NCI-H748 (cell line): ENCODE results near the gene CMTM5.

ENCODE experiments used
- DNase-seq: peaks from one replicate; lab custom pipeline; 2025; ENCODE audit not compliant: unreplicated experiment; lab: John Stamatoyannopoulos, UW

Gene CMTM5

DNA sequence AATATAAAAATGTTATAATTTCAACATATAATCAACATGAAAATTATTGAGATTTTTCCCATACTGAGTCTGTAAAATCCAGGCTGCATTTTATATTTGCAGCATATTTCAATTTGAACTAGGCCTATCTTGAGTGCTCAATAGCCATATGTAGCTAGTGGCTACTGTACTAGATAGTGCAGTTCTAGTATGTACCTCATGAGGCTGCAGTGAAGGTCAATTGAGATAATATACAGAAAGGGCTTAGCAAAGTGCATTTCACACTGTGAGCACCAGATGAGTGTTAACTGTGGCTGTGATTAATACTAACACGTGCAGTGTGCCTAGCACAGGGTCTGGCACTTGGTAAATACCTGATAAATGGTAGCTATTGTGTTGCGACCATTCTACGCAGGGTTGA lies 18.8 kb upstream of the CMTM5 start:
- DNase-seq: no peak

- DNase-seq: no peak
Measured at GRCh38 chr14:23358553-23359166, 18.2 kb upstream of the CMTM5 start.

- DNase-seq: no peak
Measured at GRCh38 chr14:23359167-23359626, 17.6 kb upstream of the CMTM5 start.

DNA sequence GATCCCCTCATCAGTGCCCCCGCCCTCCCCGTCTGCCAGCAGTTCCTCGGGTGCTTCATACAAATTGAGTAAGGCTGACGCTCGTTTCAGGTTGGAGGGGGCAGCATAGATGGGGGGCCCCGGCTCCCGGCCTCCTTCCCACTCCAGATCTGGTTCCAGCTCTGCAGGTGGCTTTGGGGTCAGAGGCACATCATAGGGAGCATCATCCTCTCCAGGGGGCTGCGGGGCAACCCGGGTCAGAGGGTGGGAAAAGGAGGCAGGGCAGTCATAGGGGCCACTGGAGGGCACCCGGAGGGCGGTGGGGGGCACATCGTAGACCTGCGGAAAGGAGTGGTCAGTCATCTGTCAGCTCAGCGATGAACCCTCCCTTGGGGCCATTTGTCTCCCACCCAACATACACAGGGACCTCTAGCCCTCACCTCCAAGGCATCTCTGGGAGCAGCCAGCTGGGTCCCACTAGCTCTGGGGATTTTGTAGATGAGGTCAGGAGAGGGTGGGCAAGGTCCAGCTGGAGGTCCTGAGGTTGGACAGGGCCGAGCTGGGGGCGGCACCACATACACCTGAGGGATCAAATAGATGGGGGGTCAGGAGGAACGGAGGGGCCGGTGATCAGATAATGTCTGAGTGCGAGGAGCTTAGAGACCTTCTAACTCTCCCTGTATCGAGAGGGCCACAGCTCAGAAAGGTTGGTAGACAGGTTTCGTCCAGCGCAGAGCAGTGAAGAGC lies 17.0 kb upstream of the CMTM5 start:
- DNase-seq: no peak

GRCh38 chr14:23360496-23360895 lies 16.4 kb upstream of the CMTM5 start:
- no peak for DNase-seq

DNA sequence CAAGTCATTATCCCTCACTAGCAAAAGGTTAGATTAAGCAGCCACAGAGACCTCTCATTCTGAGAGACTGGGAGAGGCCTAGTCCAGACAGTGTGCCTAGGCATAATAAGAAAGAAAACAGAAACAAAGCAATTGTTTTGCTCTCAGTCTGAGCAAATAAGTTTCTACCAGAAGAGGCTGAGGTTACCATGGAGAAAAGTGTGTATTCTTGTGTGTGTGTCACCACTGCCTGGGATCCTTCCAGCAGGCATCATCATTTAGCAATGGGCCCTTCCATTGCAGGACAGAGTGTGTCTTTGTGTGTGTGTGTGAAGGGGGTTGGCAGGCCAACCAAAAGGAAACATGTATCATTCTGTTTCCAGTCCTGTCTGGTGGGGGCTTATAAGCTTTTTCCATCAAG lies 15.5 kb upstream of the CMTM5 start:
- DNase-seq: no peak

- DNase-seq: no peak
Measured at GRCh38 chr14:23361763-23362162, 15.1 kb upstream of the CMTM5 start.

- no peak for DNase-seq
Measured at GRCh38 chr14:23362200-23362599, 14.6 kb upstream of the CMTM5 start.

- DNase-seq: no peak
Measured at GRCh38 chr14:23364164-23365035, 12.4 kb upstream of the CMTM5 start.

DNA sequence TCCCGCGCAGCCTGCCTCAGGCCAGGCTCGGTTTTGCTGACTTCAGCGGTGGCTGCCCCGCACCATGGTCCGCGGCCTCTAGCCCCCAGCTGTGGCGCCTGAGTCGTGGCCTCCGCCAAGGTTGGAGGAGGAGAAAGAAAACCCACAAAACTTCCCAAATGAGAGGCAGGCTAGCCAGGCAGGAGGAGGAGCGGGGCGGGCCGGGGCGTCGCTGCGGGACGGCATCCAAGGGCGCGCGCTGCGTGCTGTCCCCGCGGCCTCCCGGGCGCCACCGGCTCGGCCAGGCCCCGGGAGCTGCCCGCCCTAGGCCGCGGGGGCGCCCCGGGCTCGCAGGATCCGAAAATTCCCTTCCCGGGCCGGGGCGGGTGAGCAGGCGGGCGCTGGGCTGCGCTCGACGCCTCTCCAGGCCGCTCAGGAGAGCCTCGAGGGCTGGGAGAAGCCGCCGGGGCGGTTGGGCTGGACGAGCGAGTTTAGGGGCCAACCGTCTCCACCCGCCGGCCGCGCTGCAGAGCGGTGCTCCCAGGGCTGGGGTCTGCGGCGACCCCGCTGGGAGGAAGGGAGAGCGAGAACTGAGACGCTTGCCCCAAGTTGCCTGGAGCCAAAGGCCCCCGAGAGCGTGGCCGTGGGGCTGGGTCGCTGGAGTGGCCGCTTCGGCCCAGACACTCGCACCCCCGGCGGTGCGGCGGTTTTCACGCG lies 11.7 kb upstream of the CMTM5 start, which contains the start of gene EFS:
Gene EFS, minus strand, starts transcription at position 137 of the 696 bp plus-strand sequence. CDS start 147 bp downstream, outside the sequence.
- no peak for DNase-seq

- no peak for DNase-seq
Measured at GRCh38 chr14:23365732-23366425, 11.0 kb upstream of the CMTM5 start.

- DNase-seq: no peak
Measured at GRCh38 chr14:23366426-23366921, 10.4 kb upstream of the CMTM5 start.

DNA sequence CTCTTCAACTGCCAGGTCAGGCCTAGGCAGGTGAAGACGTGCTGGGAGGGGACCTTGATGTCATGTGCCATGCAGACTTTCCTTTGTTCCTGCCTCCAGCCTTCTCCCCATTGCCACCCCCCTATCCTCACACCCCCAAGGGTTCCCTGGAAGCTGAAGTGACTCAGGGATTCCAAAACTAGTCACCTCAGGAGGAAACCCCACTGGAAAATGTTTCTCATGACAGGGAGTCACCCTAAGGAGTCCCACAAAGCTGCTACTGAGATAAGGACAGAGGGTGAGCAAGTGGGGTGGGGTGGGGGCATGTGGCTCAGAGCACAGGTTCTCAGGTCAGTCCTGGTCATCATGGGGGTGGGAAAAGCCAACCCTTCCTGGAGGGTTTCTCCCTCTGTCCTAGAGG lies 6.6 kb upstream of the CMTM5 start:
- DNase-seq: no peak

DNA sequence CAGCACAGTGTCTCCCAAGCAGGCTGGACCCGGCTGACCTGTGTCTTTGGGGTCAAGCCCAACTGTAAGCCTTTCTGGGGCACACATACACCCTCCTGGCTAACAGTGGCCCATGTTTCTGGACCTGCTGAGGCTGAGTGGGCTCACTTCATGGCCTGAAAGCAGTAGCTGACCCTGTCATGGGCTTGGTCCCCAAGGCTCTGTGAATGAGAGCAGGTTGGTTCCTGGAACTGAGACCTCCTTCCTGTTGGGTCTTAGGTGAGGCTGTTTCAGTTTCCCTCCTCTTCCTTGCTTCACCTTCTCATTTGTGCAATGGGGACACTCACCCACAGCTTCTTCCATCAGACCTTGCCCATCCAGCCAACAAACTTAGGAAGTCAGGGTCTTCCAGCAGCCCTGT lies 5.0 kb upstream of the CMTM5 start:
- no peak for DNase-seq

DNA sequence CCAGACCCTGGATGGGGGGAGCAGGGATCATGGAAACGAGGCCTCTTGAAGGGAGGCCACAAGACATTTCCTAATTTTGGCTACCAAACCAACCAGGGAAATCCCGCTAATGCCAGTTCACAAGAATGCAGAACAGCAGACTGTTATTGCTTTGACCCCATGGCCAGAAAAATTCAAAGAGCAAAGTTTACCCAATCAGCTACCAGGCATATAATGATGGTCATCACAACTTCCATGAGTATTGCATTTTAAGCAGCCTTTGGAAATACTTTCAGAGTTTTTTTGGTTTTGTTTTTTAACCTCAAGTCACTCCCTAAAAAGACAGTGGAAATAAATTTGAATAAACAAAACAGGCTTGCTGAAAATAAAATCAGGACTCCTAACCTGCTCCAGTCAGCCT lies 4.3 kb upstream of the CMTM5 start, which contains the start of gene IL25:
Gene IL25, plus strand, starts transcription at position 301 of the 400 bp plus-strand sequence.
- no peak for DNase-seq

DNA sequence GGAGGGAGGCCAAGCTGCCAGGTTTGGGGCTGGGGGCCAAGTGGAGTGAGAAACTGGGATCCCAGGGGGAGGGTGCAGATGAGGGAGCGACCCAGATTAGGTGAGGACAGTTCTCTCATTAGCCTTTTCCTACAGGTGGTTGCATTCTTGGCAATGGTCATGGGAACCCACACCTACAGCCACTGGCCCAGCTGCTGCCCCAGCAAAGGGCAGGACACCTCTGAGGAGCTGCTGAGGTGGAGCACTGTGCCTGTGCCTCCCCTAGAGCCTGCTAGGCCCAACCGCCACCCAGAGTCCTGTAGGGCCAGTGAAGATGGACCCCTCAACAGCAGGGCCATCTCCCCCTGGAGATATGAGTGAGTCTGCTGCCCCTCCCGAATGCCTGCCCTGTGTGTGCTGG lies 3.8 kb upstream of the CMTM5 start:
- no peak for DNase-seq

- no peak for DNase-seq
Measured at GRCh38 chr14:23375527-23376251, 1.2 kb upstream of the CMTM5 start.

- DNase-seq: no peak
Measured at GRCh38 chr14:23377198-23377550, 328 bp downstream of the CMTM5 start.
